T47D (cell line): ENCODE results near the gene ARMC9.

Experiments used
- DNase-seq, 2 experiments: peaks; one replicate each; pipeline versions ENCODE4 v3.0.0 to v3.0.0-alpha.2; 2011 to 2012; ENCODE audit warnings: low read depth in 1 of 2, low spot score in 1 of 2
- JUND ChIP-seq: IDR thresholded peaks from 2 replicates; pipeline ENCODE4 v1.6.1; 2012; ENCODE audit warnings: low read depth
- in situ Hi-C: cut with HindIII; loops from 2 replicates; pipeline ENCODE4 v1.10.0; 2016; ENCODE audit warnings: low sequenced_read_pairs, low pct_unique_long_range_greater_than_20kb

Gene ARMC9

GRCh38 chr2:231308219-231308618, 109.8 kb downstream of the ARMC9 start:
- in situ Hi-C loops, result no loop called here
- no peak for TF ChIP-seq JUND
- no peak for DNase-seq

- in situ Hi-C loops, result no loop called here
- DNase-seq, result no peak
- TF ChIP-seq JUND, result no peak
Measured at GRCh38 chr2:231308631-231309428, 110.4 kb downstream of the ARMC9 start.

- DNase-seq, result no peak
- no peak for TF ChIP-seq JUND
- in situ Hi-C loops, result no loop called here
Measured at GRCh38 chr2:231312066-231312465, 113.6 kb downstream of the ARMC9 start.

GRCh38 chr2:231315896-231316295, 117.5 kb downstream of the ARMC9 start:
- no peak for TF ChIP-seq JUND
- no peak for DNase-seq
- in situ Hi-C loops, result no loop called here

GRCh38 chr2:231317579-231317978, 119.1 kb downstream of the ARMC9 start:
- DNase-seq, result no peak
- in situ Hi-C loops, result no loop called here
- TF ChIP-seq JUND, result no peak

- no peak for DNase-seq
- no peak for TF ChIP-seq JUND
- in situ Hi-C loops, result no loop called here
Measured at GRCh38 chr2:231318436-231318835, 120.0 kb downstream of the ARMC9 start.

GRCh38 chr2:231318954-231319353, 120.5 kb downstream of the ARMC9 start:
- TF ChIP-seq JUND, result no peak
- no peak for DNase-seq
- in situ Hi-C loops, result no loop called here

- DNase-seq, result no peak
- in situ Hi-C loops, result no loop called here
- TF ChIP-seq JUND, result no peak
Measured at GRCh38 chr2:231319867-231320266, 121.4 kb downstream of the ARMC9 start.

- no peak for TF ChIP-seq JUND
- DNase-seq, result peak; percentile 26 to 43
- in situ Hi-C loops, result no loop called here
Measured at GRCh38 chr2:231321021-231321420, 122.6 kb downstream of the ARMC9 start.

GRCh38 chr2:231321556-231322334, 123.3 kb downstream of the ARMC9 start:
- TF ChIP-seq JUND, result no peak
- in situ Hi-C loops, result no loop called here
- DNase-seq, result no peak

GRCh38 chr2:231323316-231323715, 124.9 kb downstream of the ARMC9 start:
- no peak for DNase-seq
- TF ChIP-seq JUND, result no peak
- in situ Hi-C loops, result no loop called here

GRCh38 chr2:231325826-231326225, 127.4 kb downstream of the ARMC9 start:
- no peak for DNase-seq
- TF ChIP-seq JUND, result no peak
- in situ Hi-C loops, result no loop called here

GRCh38 chr2:231326404-231326803, 128.0 kb downstream of the ARMC9 start:
- no peak for TF ChIP-seq JUND
- DNase-seq, result no peak
- in situ Hi-C loops, result no loop called here
